GM03348 (cell line): ENCODE measurements around the gene EBLN1.
"Not testable (repeated sequence)": the region's sequence is repeated elsewhere in the genome, so short reads cannot be mapped to it uniquely, and the experiment has no call there.

Experiments used
- DNase-seq: peaks from one replicate; pipeline ENCODE4 v3.0.0; 2012; ENCODE audit warnings: low spot score

The EBLN1 gene

GRCh38 chr10:22228167-22228938 is 10.5 kb upstream of the EBLN1 start:
- DNase-seq = no peak

- no peak for DNase-seq
Observed at GRCh38 chr10:22226599-22226998, 8.8 kb upstream of the EBLN1 start.

GRCh38 chr10:22222236-22223190 is 4.7 kb upstream of the EBLN1 start:
- no peak for DNase-seq

- no peak for DNase-seq
Observed at GRCh38 chr10:22219308-22219707, 1.5 kb upstream of the EBLN1 start.

GRCh38 chr10:22218448-22218847 is 633 bp upstream of the EBLN1 start:
- no peak for DNase-seq

- DNase-seq = not testable (repeated sequence)
Observed at GRCh38 chr10:22217084-22217483, 731 bp downstream of the EBLN1 start.

- no peak for DNase-seq
Observed at GRCh38 chr10:22210267-22210666, 7.5 kb downstream of the EBLN1 start.

GRCh38 chr10:22193945-22194344 is 23.9 kb downstream of the EBLN1 start:
- DNase-seq = no peak

- DNase-seq = no peak
Observed at GRCh38 chr10:22185586-22185985, 32.2 kb downstream of the EBLN1 start.

- DNase-seq = no peak
Observed at GRCh38 chr10:22183771-22184461, 33.9 kb downstream of the EBLN1 start.

- no peak for DNase-seq
Observed at GRCh38 chr10:22180724-22181123, 37.1 kb downstream of the EBLN1 start.

GRCh38 chr10:22174442-22174841 is 43.4 kb downstream of the EBLN1 start:
- DNase-seq = no peak

GRCh38 chr10:22171131-22171530 is 46.7 kb downstream of the EBLN1 start:
- no peak for DNase-seq

GRCh38 chr10:22170582-22170981 is 47.2 kb downstream of the EBLN1 start:
- DNase-seq = no peak

GRCh38 chr10:22159979-22160378 is 57.8 kb downstream of the EBLN1 start:
- DNase-seq = no peak

GRCh38 chr10:22159180-22159579 is 58.6 kb downstream of the EBLN1 start:
- DNase-seq = no peak
